Measurements from ENCODE around the gene BPIFB4.

Gene BPIFB4

DNA sequence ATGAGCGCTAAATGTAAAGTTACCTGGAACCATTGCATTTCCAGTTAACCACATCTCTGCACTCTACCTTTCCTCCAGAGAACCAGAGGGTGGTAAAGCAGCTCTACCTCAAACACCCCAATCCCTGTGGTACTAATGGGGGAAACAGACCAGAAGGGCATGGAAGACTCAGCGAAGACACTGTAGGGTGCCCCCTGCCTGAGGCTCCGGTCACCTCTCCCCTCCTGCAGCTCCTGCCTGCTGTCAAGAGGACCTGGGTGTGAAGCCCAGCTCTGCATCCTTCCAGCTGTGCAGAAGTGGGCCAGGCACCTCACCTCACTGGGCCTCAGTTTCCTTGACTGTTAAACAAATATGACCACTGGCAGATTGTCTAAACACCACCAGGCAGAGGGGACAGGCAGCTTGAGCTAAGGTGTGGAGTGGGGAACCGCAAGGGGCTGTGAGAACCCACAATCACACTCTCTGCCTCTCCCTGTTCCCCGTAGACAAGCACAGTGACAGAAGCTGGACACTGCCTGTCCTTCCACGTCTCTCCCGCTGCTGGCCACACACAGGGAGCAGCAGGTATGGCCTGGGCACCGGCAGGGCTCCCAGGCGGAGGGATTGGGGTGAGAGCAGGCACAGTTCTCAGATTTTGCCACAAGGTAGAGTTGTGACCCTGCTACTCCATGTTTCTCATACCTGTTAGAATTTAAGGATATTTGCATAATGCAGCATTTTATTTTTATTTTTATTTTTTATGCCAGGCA is 79.4 kb downstream of the BPIFB4 start:
- in situ Hi-C loops (cut with MboI; ENCODE audit: low sequenced_read_pairs), result no loop called here

DNA sequence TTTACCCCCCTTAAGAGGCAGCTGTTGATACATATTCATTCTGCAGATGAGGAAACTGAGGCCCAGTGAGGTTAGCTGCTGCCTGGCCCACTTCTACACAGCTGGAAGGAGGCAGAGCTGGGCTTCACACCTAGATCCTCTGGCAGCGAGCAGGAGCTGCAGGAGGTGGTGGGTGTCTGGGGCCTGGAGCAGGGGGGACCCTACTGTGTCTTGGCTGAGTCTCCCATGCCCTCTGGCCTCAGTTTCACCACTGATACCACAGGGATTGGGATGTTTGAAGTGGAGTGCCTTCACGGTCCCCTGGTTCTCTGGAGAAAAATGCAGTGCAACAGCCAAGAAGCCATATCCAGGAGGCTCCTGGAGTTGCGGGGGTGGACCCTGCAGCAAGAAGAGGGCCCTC is 80.3 kb downstream of the BPIFB4 start:
- in situ Hi-C loops (cut with MboI; ENCODE audit: low sequenced_read_pairs), result no loop called here

DNA sequence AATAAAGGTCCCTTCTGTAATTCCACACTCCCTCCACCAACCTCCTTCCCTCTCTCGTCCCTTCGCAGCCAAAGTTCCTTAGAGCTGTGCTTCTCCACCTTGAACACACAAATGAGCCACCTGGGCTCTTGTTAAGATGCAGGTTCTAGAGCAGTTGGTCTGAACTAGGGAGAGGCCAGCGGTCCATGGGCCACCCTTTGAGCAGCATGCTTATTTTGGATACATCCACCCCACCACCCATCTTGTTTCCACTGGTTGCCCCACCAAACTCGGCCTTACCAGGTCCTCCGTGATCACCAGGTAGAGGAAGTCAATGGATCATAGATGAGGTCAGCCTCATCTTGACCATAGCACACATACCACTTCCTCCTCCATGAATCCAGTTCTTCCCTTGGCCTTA is 81.2 kb downstream of the BPIFB4 start:
- in situ Hi-C loops (cut with MboI; ENCODE audit: low sequenced_read_pairs), result no loop called here

Measured in HL-60/S4 treated with retinoic acid at 250 ng/mL for 4 days and 3 days (cell line).